Measurements from ENCODE around the gene RBM20. TPM values are rescaled to one million over a fixed set of nuclear protein-coding genes. Genes with fewer than 3 reads are reported as not detected.

The RBM20 gene
- total RNA-seq, 1 donor from 2014 or later = 0.32 TPM

DNA sequence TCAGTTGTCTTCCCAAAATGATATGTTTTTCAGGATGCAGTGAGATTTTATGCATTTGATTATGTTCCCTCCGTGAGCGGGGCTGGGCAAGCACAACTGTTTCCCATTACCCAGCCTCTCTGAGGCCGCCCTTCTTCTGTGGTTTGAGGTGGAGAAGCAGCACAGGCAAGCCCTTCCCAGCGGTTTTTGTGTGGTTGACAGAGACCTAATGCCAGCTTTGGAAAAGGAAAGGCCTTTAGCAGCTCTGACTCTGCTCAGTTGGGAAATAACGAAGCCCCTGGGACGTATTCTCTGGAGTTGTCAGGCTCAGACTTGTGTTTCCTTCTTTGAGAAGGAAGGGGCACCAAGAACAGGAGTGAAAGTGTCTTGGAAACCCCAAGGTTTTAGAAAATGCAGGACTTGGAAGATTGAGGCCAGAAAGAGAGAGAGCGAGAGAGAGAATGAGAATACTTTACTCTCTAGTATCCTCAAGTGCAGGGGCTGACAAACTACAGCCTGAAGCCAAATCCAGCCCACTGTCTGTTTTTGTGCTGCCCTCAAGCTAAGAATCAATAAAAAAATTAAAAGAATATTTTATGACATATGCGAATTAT, 207.0 kb downstream of the RBM20 start:
- Histone ChIP-seq H3K4me2 (no peak overlapping the region), H3K27ac (no peak overlapping the region), H2AFZ (replicated peaks) (peak overlapping the region; percentile 64), H3K27me3 (no peaks in the 10 kb centered on the region), H3K4me3 (no peak overlapping the region), H3K9ac (no peak overlapping the region), H3K4me1 (no peaks in the 10 kb centered on the region), H3K9me3 (ENCODE audit: low read depth) (no peaks in the 10 kb centered on the region), H4K20me1 (ENCODE audit: low read depth) (no peaks in the 10 kb centered on the region), H3K79me2 (ENCODE audit: low read depth) (no peaks in the 10 kb centered on the region), H3K36me3 (no peaks in the 10 kb centered on the region), H3F3A (ENCODE audit: low read depth) (no peaks in the 10 kb centered on the region)
- H3K27me3 Mint-ChIP-seq (ENCODE audit: insufficient read depth, low read depth) = peaks cover 3% of the 10 kb centered on the region
- TF ChIP-seq, protein P1, sequence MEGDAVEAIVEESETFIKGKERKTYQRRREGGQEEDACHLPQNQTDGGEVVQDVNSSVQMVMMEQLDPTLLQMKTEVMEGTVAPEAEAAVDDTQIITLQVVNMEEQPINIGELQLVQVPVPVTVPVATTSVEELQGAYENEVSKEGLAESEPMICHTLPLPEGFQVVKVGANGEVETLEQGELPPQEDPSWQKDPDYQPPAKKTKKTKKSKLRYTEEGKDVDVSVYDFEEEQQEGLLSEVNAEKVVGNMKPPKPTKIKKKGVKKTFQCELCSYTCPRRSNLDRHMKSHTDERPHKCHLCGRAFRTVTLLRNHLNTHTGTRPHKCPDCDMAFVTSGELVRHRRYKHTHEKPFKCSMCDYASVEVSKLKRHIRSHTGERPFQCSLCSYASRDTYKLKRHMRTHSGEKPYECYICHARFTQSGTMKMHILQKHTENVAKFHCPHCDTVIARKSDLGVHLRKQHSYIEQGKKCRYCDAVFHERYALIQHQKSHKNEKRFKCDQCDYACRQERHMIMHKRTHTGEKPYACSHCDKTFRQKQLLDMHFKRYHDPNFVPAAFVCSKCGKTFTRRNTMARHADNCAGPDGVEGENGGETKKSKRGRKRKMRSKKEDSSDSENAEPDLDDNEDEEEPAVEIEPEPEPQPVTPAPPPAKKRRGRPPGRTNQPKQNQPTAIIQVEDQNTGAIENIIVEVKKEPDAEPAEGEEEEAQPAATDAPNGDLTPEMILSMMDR (IDR thresholded peaks at IDR 0.05) = no peak
- TF ChIP-seq EZH2phosphoT487 (IDR thresholded peaks at IDR 0.05) = no peak
- H3K4me1 Mint-ChIP-seq = peaks cover 15% of the 10 kb centered on the region
- H3K4me3 Mint-ChIP-seq = no peak overlapping the region
- no peak overlapping the region for H3K27ac Mint-ChIP-seq
- H3K36me3 Mint-ChIP-seq = no peaks in the 10 kb centered on the region
- no peak for DNase-seq (ENCODE audit: low spot score)
- no peaks in the 10 kb centered on the region for H3K9me3 Mint-ChIP-seq

DNA sequence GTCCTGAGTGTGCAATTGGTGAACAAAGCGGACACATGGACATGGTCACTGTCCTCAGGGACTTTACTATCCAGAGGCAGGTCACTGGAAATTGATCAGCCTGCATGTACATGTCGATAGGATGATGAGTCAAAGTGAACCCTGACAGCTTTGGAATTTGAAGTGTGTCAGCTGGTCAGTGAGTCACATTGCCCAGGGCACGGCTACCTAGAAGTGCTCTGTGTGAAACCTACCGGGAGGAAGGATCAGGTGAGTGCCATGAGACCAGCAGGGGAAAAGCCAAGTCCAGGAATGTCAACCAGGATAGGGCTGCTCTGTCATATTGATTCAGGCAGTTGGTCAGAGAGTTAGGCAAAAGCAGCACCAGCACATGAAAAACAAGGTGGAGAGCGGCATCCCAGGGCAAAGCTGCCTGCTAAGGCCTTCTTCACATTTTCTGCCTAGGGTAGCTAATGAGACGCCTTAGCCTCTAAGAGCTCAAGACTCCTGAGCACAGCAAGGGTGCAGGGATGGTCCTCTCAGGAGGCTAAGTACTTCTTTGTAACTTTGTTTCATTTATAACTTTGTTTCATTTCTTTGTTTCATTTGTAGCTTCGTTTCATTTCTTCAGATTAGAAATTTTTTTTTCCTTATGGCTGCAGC, 208.2 kb downstream of the RBM20 start:
- Histone ChIP-seq H3K9me3 (ENCODE audit: low read depth) (no peaks in the 10 kb centered on the region), H3K27ac (no peak overlapping the region), H3K9ac (no peak overlapping the region), H3K79me2 (ENCODE audit: low read depth) (no peaks in the 10 kb centered on the region), H3K4me1 (no peaks in the 10 kb centered on the region), H3K36me3 (no peaks in the 10 kb centered on the region), H3K4me2 (no peak overlapping the region), H3K4me3 (no peak overlapping the region), H2AFZ (replicated peaks) (no peak overlapping the region), H3K27me3 (no peaks in the 10 kb centered on the region), H4K20me1 (ENCODE audit: low read depth) (no peaks in the 10 kb centered on the region), H3F3A (ENCODE audit: low read depth) (no peaks in the 10 kb centered on the region)
- Mint-ChIP-seq H3K4me1 (peaks cover 8% of the 10 kb centered on the region), H3K4me3 (peak overlapping the region; percentile 20), H3K36me3 (no peaks in the 10 kb centered on the region), H3K27ac (no peak overlapping the region), H3K9me3 (no peaks in the 10 kb centered on the region), H3K27me3 (ENCODE audit: insufficient read depth, low read depth) (peaks cover under 1% of the 10 kb centered on the region)
- TF ChIP-seq EZH2phosphoT487 (IDR thresholded peaks at IDR 0.05) (no peak), EZH2 (IDR thresholded peaks at IDR 0.05) (no peak)
- TF ChIP-seq, protein P1 (IDR thresholded peaks at IDR 0.05) = no peak
- DNase-seq (ENCODE audit: low spot score) = no peak

DNA sequence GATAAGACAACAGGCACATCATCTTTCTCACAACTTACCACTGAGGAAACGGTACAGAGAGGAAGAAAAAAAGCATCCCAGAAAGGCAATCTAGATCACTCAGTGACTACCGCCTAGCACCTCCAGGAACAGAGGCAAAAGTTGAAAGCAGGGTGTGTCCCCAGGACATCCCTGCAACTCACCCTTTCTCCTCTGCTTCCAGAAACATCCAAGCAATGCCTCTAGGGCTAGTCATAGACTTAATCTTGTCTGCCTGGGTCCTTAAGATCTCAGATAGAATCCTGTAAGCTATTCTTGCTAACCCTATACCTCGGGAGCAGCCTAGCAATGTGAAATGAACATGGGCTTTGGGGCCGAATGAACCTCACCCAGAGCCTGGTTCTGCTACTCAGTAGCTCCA, 208.8 kb downstream of the RBM20 start:
- no peak for DNase-seq (ENCODE audit: low spot score)
- H3K4me2 ChIP-seq = no peak overlapping the region
- no peak overlapping the region for H3K9ac ChIP-seq
- no peak overlapping the region for H3K27ac ChIP-seq
- H3K4me3 Mint-ChIP-seq = no peak overlapping the region
- H3F3A ChIP-seq (ENCODE audit: low read depth) = no peaks in the 10 kb centered on the region
- no peaks in the 10 kb centered on the region for H4K20me1 ChIP-seq (ENCODE audit: low read depth)
- no peaks in the 10 kb centered on the region for H3K27me3 Mint-ChIP-seq (ENCODE audit: insufficient read depth, low read depth)
- H3K4me1 ChIP-seq = no peaks in the 10 kb centered on the region
- H3K27ac Mint-ChIP-seq = no peak overlapping the region
- peaks cover 8% of the 10 kb centered on the region for H3K4me1 Mint-ChIP-seq
- H3K79me2 ChIP-seq (ENCODE audit: low read depth) = no peaks in the 10 kb centered on the region
- no peaks in the 10 kb centered on the region for H3K36me3 ChIP-seq
- H3K9me3 ChIP-seq (ENCODE audit: low read depth) = no peaks in the 10 kb centered on the region
- H3K27me3 ChIP-seq = no peaks in the 10 kb centered on the region
- H2AFZ ChIP-seq (replicated peaks) = no peak overlapping the region
- H3K36me3 Mint-ChIP-seq = no peaks in the 10 kb centered on the region
- no peak overlapping the region for H3K4me3 ChIP-seq
- no peaks in the 10 kb centered on the region for H3K9me3 Mint-ChIP-seq
- TF ChIP-seq EZH2 (IDR thresholded peaks at IDR 0.05) (no peak), EZH2phosphoT487 (IDR thresholded peaks at IDR 0.05) (no peak)
- TF ChIP-seq, protein P1 (IDR thresholded peaks at IDR 0.05) = no peak

Data from neural progenitor cell (in vitro differentiated cells).